Coronary artery (tissue), 2 donors: ENCODE results near the gene IFNA5.

ENCODE experiments used
- DNase-seq: peaks from one replicate; pipeline ENCODE4 v3.0.0-alpha.2; 2017; ENCODE audit warnings: low spot score
- H3K27ac ChIP-seq, 2 donors: fragments of 200-600 bp; sonication (generic); one replicate each; pipeline ENCODE4 v1.5.1; 2016 to 2019
- H3K4me3 ChIP-seq: fragments of 200-600 bp; sonication (generic); 2 replicates; pipeline ENCODE4 v1.5.1; 2016; ENCODE audit warnings: mild to moderate bottlenecking, moderate library complexity
- TF ChIP-seq, protein P1 (sequence below): fragments of 200-600 bp; sonication (generic); IDR thresholded peaks from one replicate; pipeline ENCODE4 v1.5.1; 2019; ENCODE audit warnings: antibody characterized with exemption

IFNA5 gene

DNA sequence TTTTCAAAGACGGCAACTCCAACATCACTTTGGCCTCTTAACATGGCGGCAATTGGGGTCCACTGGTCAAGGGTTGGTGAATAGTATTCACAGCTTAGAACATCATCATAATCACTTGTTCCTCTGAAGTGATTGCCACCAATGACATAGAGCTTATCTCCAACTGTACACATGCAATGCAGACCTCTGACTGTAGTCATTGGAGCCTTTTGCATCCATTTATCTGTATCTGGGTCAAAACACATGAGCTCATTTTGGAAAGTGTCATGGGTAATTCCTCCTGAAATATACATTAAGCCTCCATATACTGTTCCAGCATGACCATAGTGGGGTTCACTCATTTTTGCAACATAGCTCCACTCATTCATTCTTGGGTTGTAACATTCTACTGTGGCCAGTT is 28.1 kb upstream of the IFNA5 start:
- Histone ChIP-seq H3K27ac (no peak overlapping the region), H3K4me3 (peak overlapping the region; percentile 79)
- no peak for DNase-seq
- TF ChIP-seq, protein P1, sequence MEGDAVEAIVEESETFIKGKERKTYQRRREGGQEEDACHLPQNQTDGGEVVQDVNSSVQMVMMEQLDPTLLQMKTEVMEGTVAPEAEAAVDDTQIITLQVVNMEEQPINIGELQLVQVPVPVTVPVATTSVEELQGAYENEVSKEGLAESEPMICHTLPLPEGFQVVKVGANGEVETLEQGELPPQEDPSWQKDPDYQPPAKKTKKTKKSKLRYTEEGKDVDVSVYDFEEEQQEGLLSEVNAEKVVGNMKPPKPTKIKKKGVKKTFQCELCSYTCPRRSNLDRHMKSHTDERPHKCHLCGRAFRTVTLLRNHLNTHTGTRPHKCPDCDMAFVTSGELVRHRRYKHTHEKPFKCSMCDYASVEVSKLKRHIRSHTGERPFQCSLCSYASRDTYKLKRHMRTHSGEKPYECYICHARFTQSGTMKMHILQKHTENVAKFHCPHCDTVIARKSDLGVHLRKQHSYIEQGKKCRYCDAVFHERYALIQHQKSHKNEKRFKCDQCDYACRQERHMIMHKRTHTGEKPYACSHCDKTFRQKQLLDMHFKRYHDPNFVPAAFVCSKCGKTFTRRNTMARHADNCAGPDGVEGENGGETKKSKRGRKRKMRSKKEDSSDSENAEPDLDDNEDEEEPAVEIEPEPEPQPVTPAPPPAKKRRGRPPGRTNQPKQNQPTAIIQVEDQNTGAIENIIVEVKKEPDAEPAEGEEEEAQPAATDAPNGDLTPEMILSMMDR, result no peak

DNA sequence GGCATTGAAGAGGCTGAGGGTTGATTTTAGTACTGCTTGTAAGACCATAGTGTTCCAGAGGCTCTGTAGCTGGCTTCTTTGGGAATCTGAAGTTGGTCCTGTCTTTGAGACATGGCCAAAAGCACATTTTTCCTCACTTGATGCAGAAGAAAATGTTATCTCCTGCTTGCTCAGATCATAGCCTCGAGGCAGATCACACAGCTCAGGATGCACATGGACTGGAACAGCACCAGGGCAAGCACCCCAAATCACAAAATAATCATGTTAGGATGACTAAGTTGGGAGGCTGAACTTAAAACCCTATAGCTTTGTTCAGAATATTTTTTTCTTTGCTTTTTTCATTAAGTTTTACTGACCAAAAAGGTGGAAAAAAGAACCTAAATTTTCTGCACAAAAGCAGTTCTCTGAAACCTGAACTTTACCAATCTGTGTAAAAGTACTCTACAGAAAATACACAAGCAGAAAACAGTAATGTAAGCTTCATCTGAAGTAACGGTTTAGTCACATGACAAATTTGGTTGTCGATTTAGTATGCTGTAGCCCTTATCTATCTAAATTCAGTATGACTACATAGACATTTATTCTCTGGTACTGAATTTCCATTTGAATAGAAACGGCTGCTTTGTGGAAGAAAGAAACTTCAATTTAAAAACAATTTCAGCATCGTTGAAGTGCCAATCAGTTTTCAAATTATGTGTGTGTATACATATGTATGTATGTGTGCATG is 26.7 kb upstream of the IFNA5 start:
- no peak for DNase-seq
- Histone ChIP-seq H3K27ac (no peak overlapping the region), H3K4me3 (peak overlapping the region; percentile 4)
- TF ChIP-seq, protein P1, result no peak

DNA sequence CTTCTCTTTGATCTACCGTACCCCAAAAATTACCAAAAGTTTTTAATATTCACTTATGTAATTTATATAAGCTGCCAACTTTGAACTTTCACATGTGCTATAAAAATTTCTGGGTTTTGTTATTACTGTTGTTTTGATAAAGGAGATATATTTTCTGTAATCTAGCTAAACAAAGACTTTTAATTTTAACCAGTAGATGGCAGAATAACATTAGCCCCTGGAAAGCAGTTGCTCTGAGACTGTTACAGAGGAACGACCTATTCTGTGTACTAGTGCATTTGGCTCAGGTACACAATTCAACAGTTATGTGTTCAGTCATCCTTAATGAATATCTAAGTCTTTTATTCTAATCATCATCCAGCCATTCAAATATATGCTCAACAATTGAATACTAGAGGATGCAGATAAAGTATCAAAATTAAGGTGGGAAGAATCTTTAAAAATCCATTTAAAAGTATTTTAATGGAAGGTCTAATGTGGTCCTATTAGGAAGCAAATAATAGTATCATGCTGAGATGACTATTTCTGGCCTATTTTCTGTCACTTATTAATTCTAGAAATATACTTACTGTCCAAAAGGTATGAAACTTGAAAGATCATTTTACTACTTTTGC is 21.5 kb upstream of the IFNA5 start:
- DNase-seq, result no peak
- Histone ChIP-seq H3K4me3 (no peak overlapping the region), H3K27ac (no peak overlapping the region)
- TF ChIP-seq, protein P1, result peak; percentile 28

DNA sequence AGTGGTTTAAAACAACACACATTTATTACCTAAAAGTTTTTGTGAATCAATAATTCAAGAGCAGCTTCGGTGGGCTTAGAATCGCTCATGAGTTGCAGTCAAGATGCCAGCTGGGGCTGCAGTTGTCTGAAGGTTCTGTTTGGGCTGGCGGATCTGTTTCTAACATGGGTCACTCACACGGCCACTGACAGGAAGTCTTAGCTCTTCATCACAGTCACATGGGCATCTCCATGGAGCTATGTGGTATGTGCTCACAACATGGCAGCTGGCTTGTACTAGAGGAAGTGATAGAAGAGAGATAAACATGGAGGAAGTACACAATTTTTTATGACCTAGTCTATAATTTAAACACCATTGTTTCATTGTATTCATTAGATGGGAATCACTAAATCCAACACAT is 18.9 kb upstream of the IFNA5 start:
- TF ChIP-seq, protein P1, result no peak
- Histone ChIP-seq H3K27ac (no peak overlapping the region), H3K4me3 (no peak overlapping the region)
- DNase-seq, result no peak

DNA sequence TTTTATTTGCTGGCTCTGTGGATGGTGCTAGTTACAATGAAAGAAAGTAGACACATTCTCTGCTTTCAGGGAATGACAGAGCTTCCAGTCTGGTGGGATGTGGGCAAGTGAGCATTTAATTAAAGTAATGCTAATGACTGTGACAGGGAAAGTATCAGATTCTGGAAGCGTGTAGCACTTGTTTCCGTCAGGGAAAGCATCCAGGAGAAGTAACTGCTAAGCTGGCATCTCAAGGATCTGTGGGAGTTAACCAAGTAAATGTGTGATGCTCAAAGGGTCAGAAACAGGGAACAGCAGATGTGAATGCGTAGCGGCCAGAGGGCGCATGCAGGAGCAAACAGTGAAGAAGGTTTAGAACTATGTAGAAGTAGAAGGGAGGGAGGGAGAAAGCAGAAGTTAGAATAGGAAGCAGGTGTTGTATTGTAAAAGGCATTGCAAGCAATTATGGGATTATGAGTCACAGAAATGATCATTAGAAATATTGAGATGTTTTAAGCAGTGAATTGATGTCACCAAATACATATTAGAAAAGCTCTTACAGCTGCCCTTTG is 17.9 kb upstream of the IFNA5 start:
- no peak for DNase-seq
- H3K4me3 ChIP-seq, result no peak overlapping the region
- TF ChIP-seq, protein P1, result no peak
- no peak overlapping the region for H3K27ac ChIP-seq

DNA sequence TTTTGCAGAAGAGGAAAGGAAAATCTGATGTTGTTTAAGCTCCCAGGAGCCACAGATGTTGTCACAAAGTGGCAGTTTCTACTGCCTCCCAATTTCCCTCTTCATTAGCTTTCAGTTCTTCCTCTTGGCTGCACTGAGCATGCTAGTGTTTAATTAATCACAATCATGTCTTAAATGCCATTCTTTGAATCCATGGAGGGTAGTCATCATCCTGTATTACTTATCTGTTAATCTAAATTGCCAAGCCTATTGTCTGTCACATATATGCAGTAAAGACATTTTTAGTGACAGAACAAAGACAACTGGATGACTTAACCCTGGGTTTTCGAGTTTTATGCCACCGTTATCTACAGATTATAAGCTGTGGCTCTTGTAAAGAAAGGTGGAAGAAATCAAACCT is 15.4 kb upstream of the IFNA5 start:
- Histone ChIP-seq H3K27ac (no peak overlapping the region), H3K4me3 (no peak overlapping the region)
- TF ChIP-seq, protein P1, result no peak
- DNase-seq, result no peak
